Stomach (tissue), 4 donors: ENCODE measurements around the gene DFFA.

Source experiments
- CTCF ChIP-seq, 7 experiments: fragments of 450-650 bp in 4 of 7; fragments of 200-600 bp in 3 of 7; sonication (generic) in 3 of 7; IDR thresholded peaks; one replicate each; pipeline ENCODE4 v1.5.1; 2016 to 2019; ENCODE audit warnings: antibody characterized with exemption in 7 of 7, control low read depth in 2 of 7, mild to moderate bottlenecking in 1 of 7
- POLR2A ChIP-seq, 4 donors: fragments of 450-650 bp; IDR thresholded peaks; one replicate each; pipeline ENCODE4 v1.6.1; 2016; ENCODE audit warnings: antibody characterized with exemption in 4 of 4, control low read depth in 2 of 4, mild to moderate bottlenecking in 1 of 4, moderate library complexity in 1 of 4
- POLR2AphosphoS5 ChIP-seq, 3 donors: sonication (generic); formaldehyde crosslinking; IDR thresholded peaks; one replicate each; pipeline ENCODE4 v1.6.1; 2016; ENCODE audit warnings: antibody characterized with exemption in 3 of 3

DNA sequence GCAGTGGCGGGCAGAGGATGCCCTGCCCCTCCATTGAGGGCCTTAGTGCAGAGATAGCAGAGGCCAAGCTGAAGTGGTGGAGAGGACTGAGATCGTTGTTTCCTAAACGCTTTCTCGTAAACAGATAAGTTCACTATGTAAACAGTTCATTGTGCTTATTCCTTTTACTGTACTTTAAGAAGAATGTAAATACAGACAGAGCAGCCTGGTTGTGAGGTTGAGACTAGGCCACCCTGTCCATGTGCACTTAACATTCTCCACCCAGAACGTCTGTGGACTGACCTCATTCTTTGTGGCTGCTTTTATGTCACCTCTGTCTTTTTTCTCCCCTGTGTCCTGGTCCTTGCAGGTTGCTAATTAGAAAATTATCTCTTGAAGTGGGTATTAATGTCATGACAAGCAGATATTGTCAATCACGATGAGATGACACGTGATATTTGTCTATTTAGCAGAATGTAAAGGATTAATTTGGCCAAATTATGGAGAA, 33.6 kb downstream of the DFFA start:
- no peak for TF ChIP-seq POLR2AphosphoS5 (IDR thresholded peaks at IDR 0.05)
- no peak for TF ChIP-seq POLR2A (IDR thresholded peaks at IDR 0.05)
- TF ChIP-seq CTCF (IDR thresholded peaks at IDR 0.05): no peak
